ENCODE measurements around the gene AGAP1.

AGAP1 gene

GRCh38 chr2:236033462-236033861 is 539.6 kb downstream of the AGAP1 start:
- DNase-seq = no peak

- no peak for DNase-seq
These were observed 541.1 kb downstream of the AGAP1 start for GRCh38 chr2:236034974-236035373.

- DNase-seq = no peak
These were observed 542.2 kb downstream of the AGAP1 start for GRCh38 chr2:236036045-236036444.

- no peak for DNase-seq
These were observed 544.3 kb downstream of the AGAP1 start for GRCh38 chr2:236038096-236038495.

GRCh38 chr2:236040600-236041328 is 546.9 kb downstream of the AGAP1 start:
- DNase-seq = no peak

GRCh38 chr2:236041616-236042015 is 547.8 kb downstream of the AGAP1 start:
- DNase-seq = no peak

GRCh38 chr2:236042087-236042486 is 548.2 kb downstream of the AGAP1 start:
- DNase-seq = no peak

- DNase-seq = no peak
These were observed 550.3 kb downstream of the AGAP1 start for GRCh38 chr2:236044191-236044590.

- DNase-seq = peak; percentile 11
These were observed 551.7 kb downstream of the AGAP1 start for GRCh38 chr2:236045251-236046235.

GRCh38 chr2:236046715-236047114 is 552.9 kb downstream of the AGAP1 start:
- DNase-seq = no peak

- no peak for DNase-seq
These were observed 553.3 kb downstream of the AGAP1 start for GRCh38 chr2:236047176-236047575.

- DNase-seq = peak; percentile 62
These were observed 554.2 kb downstream of the AGAP1 start for GRCh38 chr2:236047886-236048540.

- no peak for DNase-seq
These were observed 556.1 kb downstream of the AGAP1 start for GRCh38 chr2:236049981-236050380.

- no peak for DNase-seq
These were observed 557.5 kb downstream of the AGAP1 start for GRCh38 chr2:236051351-236051750.

- no peak for DNase-seq
These were observed 558.0 kb downstream of the AGAP1 start for GRCh38 chr2:236051806-236052205.

- DNase-seq = no peak
These were observed 558.4 kb downstream of the AGAP1 start for GRCh38 chr2:236052206-236052605.

- no peak for DNase-seq
These were observed 559.3 kb downstream of the AGAP1 start for GRCh38 chr2:236052926-236053821.

- DNase-seq = peak; percentile 44
These were observed 560.3 kb downstream of the AGAP1 start for GRCh38 chr2:236054125-236054524.

- peak; percentile 77 for DNase-seq
These were observed 560.9 kb downstream of the AGAP1 start for GRCh38 chr2:236054621-236055305.

GRCh38 chr2:236055471-236055870 is 561.6 kb downstream of the AGAP1 start:
- DNase-seq = no peak

- no peak for DNase-seq
These were observed 562.3 kb downstream of the AGAP1 start for GRCh38 chr2:236056141-236056540.

GRCh38 chr2:236057375-236057774 is 563.5 kb downstream of the AGAP1 start:
- DNase-seq = no peak

All from NCI-H146 (cell line).